ENCODE measurements around the gene ADGRF3. TPM values are rescaled to one million over a fixed set of nuclear protein-coding genes. Genes with fewer than 3 reads are reported as not detected.

Gene ADGRF3
- total RNA-seq, 1 experiment from 2014 or later, result 0.48 TPM

- Histone ChIP-seq H3K27ac (no peak overlapping the region; the same call in 1 of the 2 replicates), H3K4me2 (peak overlapping the region; percentile 83), H3K4me3 (peak overlapping the region; percentile 56; the same call in 1 of the 2 replicates), H3F3A (ENCODE audit: insufficient read depth, low read depth) (peaks cover 6% of the 10 kb centered on the region; the same call in 1 of the 2 replicates), H3K79me2 (ENCODE audit: low read depth) (no peaks in the 10 kb centered on the region), H3K36me3 (ENCODE audit: low read depth) (no peaks in the 10 kb centered on the region), H3K9me3 (ENCODE audit: insufficient read depth, low read depth) (no peaks in the 10 kb centered on the region), H4K20me1 (ENCODE audit: insufficient read depth) (no peaks in the 10 kb centered on the region), H3K9me2 (ENCODE audit: insufficient read depth) (no peaks in the 10 kb centered on the region), H3K27me3 (ENCODE audit: insufficient read depth, low read depth) (no peaks in the 10 kb centered on the region), H3K4me1 (replicated peaks; ENCODE audit: insufficient read depth) (peaks cover 27% of the 10 kb centered on the region), H2AFZ (no peak overlapping the region)
- DNase-seq, result peak in 1 of 2 experiments; percentile 17
- CTCF ChIA-PET, result no interaction called here
- BruUV-seq (replicated peaks), result TSS peak; percentile 12
- POLR2A ChIA-PET (ENCODE audit: unreplicated experiment), result interaction anchor here (0.5 to 1.4 kb wide), 3 partner anchors 45 to 282 kb away, joined by 3 to 6 read pairs (median 5); partner anchors contain the start of gene SELENOI
- TF ChIP-seq EZH2 (IDR thresholded peaks at IDR 0.05; ENCODE audit: low read depth) (no peak), CTCF (conservative IDR thresholded peaks at IDR 0.05) (no peak)
- intact Hi-C loops (cut with micrococcal nuclease; ENCODE audit: unreplicated experiment), result no loop called here
Measured at GRCh38 chr2:26300234-26300925, 46.2 kb downstream of the ADGRF3 start.

GRCh38 chr2:26299471-26300101, 47.0 kb downstream of the ADGRF3 start:
- Histone ChIP-seq H3K9me3 (ENCODE audit: insufficient read depth, low read depth) (no peaks in the 10 kb centered on the region), H3K9me2 (ENCODE audit: insufficient read depth) (no peaks in the 10 kb centered on the region), H2AFZ (peak overlapping the region; percentile 72), H3K4me3 (peak overlapping the region; percentile 56), H3K4me2 (peak overlapping the region; percentile 83), H3K79me2 (ENCODE audit: low read depth) (no peaks in the 10 kb centered on the region), H3K27me3 (ENCODE audit: insufficient read depth, low read depth) (no peaks in the 10 kb centered on the region), H4K20me1 (ENCODE audit: insufficient read depth) (no peaks in the 10 kb centered on the region), H3K27ac (peak overlapping the region; percentile 10), H3K36me3 (ENCODE audit: low read depth) (no peaks in the 10 kb centered on the region), H3K4me1 (replicated peaks; ENCODE audit: insufficient read depth) (peaks cover 27% of the 10 kb centered on the region), H3F3A (ENCODE audit: insufficient read depth, low read depth) (peaks cover 6% of the 10 kb centered on the region; the same call in 1 of the 2 replicates)
- ChIA-PET CTCF (no interaction called here), POLR2A (ENCODE audit: unreplicated experiment) (interaction anchor here (0.5 to 1.4 kb wide), 3 partner anchors 46 to 314 kb away, joined by 3 to 5 read pairs (median 3); partner anchors contain the start of gene SELENOI)
- intact Hi-C loops (cut with micrococcal nuclease; ENCODE audit: unreplicated experiment), result loop anchor here (2.0 to 5.0 kb wide), 2 partner anchors 31 to 57 kb away; partner anchors contain the start of genes HADHA and HADHB
- DNase-seq, result peak; percentile 55 to 82
- TF ChIP-seq CTCF (conservative IDR thresholded peaks at IDR 0.05) (no peak), EZH2 (IDR thresholded peaks at IDR 0.05; ENCODE audit: low read depth) (no peak)
- no TSS peak for BruUV-seq (replicated peaks)

GRCh38 chr2:26298638-26299393, 47.8 kb downstream of the ADGRF3 start:
- ChIA-PET CTCF (no interaction called here), POLR2A (ENCODE audit: unreplicated experiment) (no interaction called here)
- no peaks in the 10 kb centered on the region for H3K9me3 ChIP-seq (ENCODE audit: insufficient read depth, low read depth)
- H3K27me3 ChIP-seq (ENCODE audit: insufficient read depth, low read depth), result no peaks in the 10 kb centered on the region
- peak overlapping the region; percentile 83 for H3K4me2 ChIP-seq
- peaks cover 27% of the 10 kb centered on the region for H3K4me1 ChIP-seq (replicated peaks; ENCODE audit: insufficient read depth)
- peak overlapping the region; percentile 10 for H3K27ac ChIP-seq
- DNase-seq, result peak in 1 of 2 experiments; percentile 34
- H3K4me3 ChIP-seq, result peak overlapping the region; percentile 56
- no peaks in the 10 kb centered on the region for H3K79me2 ChIP-seq (ENCODE audit: low read depth)
- no peak for TF ChIP-seq CTCF (conservative IDR thresholded peaks at IDR 0.05)
- TF ChIP-seq EZH2 (IDR thresholded peaks at IDR 0.05; ENCODE audit: low read depth), result no peak
- H4K20me1 ChIP-seq (ENCODE audit: insufficient read depth), result no peaks in the 10 kb centered on the region
- no TSS peak for BruUV-seq (replicated peaks)
- H3K36me3 ChIP-seq (ENCODE audit: low read depth), result no peaks in the 10 kb centered on the region
- no peaks in the 10 kb centered on the region for H3K9me2 ChIP-seq (ENCODE audit: insufficient read depth)
- peaks cover 6% of the 10 kb centered on the region; the same call in 1 of the 2 replicates for H3F3A ChIP-seq (ENCODE audit: insufficient read depth, low read depth)
- intact Hi-C loops (cut with micrococcal nuclease; ENCODE audit: unreplicated experiment), result loop anchor here (2.0 to 5.0 kb wide), 2 partner anchors 32 to 57 kb away; partner anchors contain the start of genes HADHA and HADHB
- H2AFZ ChIP-seq, result peak overlapping the region; percentile 72
